ENCODE results near the gene ZFP62. TPM values are rescaled to one million over a fixed set of nuclear protein-coding genes. Genes with fewer than 3 reads are reported as not detected.
A peak's percentile ranks its signal among the peaks of the same experiment; 100 is the strongest.

Gene ZFP62
- total RNA-seq, 1 donor from 2014 or later: 14.7 TPM

GRCh38 chr5:180817893-180818674, 43.0 kb downstream of the ZFP62 start:
- no peak for DNase-seq (ENCODE audit: missing footprints)
- no peak for ATAC-seq
- intact Hi-C loops (cut with DNase I): no loop called here

- ATAC-seq: peak; percentile 38
- intact Hi-C loops (cut with DNase I): no loop called here
- DNase-seq (ENCODE audit: missing footprints): no peak
These were observed 44.2 kb downstream of the ZFP62 start for GRCh38 chr5:180816608-180817534.

- DNase-seq (ENCODE audit: missing footprints): no peak
- no peak for ATAC-seq
- intact Hi-C loops (cut with DNase I): no loop called here
These were observed 45.7 kb downstream of the ZFP62 start for GRCh38 chr5:180815293-180815917.

- ATAC-seq (no peak), DNase-seq (ENCODE audit: missing footprints) (no peak)
- intact Hi-C loops (cut with DNase I): loop anchor here (5.0 kb wide), 1 partner anchor 44 kb away; no protein-coding TSS in a partner anchor
These were observed 47.7 kb downstream of the ZFP62 start for GRCh38 chr5:180813420-180813819.

- intact Hi-C loops (cut with DNase I): loop anchor here (2.0 to 5.0 kb wide), 2 partner anchors 19 to 46 kb away; no protein-coding TSS in a partner anchor
- DNase-seq (ENCODE audit: missing footprints) (no peak), ATAC-seq (no peak)
These were observed 49.4 kb downstream of the ZFP62 start for GRCh38 chr5:180811623-180812124.

- no peak for DNase-seq (ENCODE audit: missing footprints)
- ATAC-seq: no peak
These were observed 50.0 kb downstream of the ZFP62 start for GRCh38 chr5:180810959-180811622.

GRCh38 chr5:180810210-180810958, 50.7 kb downstream of the ZFP62 start:
- ATAC-seq (peak; percentile 96), DNase-seq (ENCODE audit: missing footprints) (peak; percentile 98)
- intact Hi-C loops (cut with DNase I): loop anchor here (2.0 to 5.0 kb wide), 2 partner anchors 20 to 47 kb away; no protein-coding TSS in a partner anchor

More at GRCh38 chr5:180810959-180811622, 50.0 kb downstream of the ZFP62 start:
- intact Hi-C loops (cut with DNase I): loop anchor here (2.0 to 5.0 kb wide), 2 partner anchors 20 to 46 kb away; no protein-coding TSS in a partner anchor

GRCh38 chr5:180809403-180810209, 51.5 kb downstream of the ZFP62 start:
- DNase-seq (ENCODE audit: missing footprints): no peak
- ATAC-seq: peak; percentile 95
- intact Hi-C loops (cut with DNase I): loop anchor here (2.0 to 5.0 kb wide), 2 partner anchors 21 to 48 kb away; no protein-coding TSS in a partner anchor

- DNase-seq (ENCODE audit: missing footprints): no peak
- intact Hi-C loops (cut with DNase I): no loop called here
- ATAC-seq: no peak
These were observed 52.5 kb downstream of the ZFP62 start for GRCh38 chr5:180808461-180809000.

GRCh38 chr5:180807654-180808414, 53.2 kb downstream of the ZFP62 start:
- intact Hi-C loops (cut with DNase I): no loop called here
- no peak for DNase-seq (ENCODE audit: missing footprints)

GRCh38 chr5:180807046-180807445, 54.0 kb downstream of the ZFP62 start:
- intact Hi-C loops (cut with DNase I): no loop called here

More at GRCh38 chr5:180807654-180808414, 53.2 kb downstream of the ZFP62 start:
- ATAC-seq: no peak

GRCh38 chr5:180806351-180807011, 54.6 kb downstream of the ZFP62 start:
- DNase-seq (ENCODE audit: missing footprints): no peak
- intact Hi-C loops (cut with DNase I): no loop called here
- ATAC-seq: no peak

More at GRCh38 chr5:180807046-180807445, 54.0 kb downstream of the ZFP62 start:
- DNase-seq (ENCODE audit: missing footprints): no peak
- ATAC-seq: no peak

GRCh38 chr5:180804129-180804618, 56.9 kb downstream of the ZFP62 start:
- DNase-seq (ENCODE audit: missing footprints) (no peak), ATAC-seq (no peak)
- intact Hi-C loops (cut with DNase I): loop anchor here (5.0 kb wide), 3 partner anchors 58 to 383 kb away; partner anchors contain the start of genes BTNL9 and ZFP62

GRCh38 chr5:180803181-180804128, 57.6 kb downstream of the ZFP62 start:
- DNase-seq (ENCODE audit: missing footprints): peak; percentile 95
- peak; percentile 43 for ATAC-seq
- intact Hi-C loops (cut with DNase I): loop anchor here (5.0 kb wide), 3 partner anchors 59 to 384 kb away; partner anchors contain the start of genes BTNL9 and ZFP62
